Measurements from ENCODE around the gene SLC10A6.

SLC10A6 gene

GRCh38 chr4:86847571-86847970 lies 1.6 kb downstream of the SLC10A6 start:
- no peak overlapping the region for H3K4me3 ChIP-seq (ENCODE audit: low read length)
- no peak for DNase-seq (ENCODE audit: low read depth)
- no peak for TF ChIP-seq CTCF (conservative IDR thresholded peaks at IDR 0.05; ENCODE audit: low read depth, low read length)

GRCh38 chr4:86846921-86847320 lies 2.3 kb downstream of the SLC10A6 start:
- no peak for TF ChIP-seq CTCF (conservative IDR thresholded peaks at IDR 0.05; ENCODE audit: low read depth, low read length)
- DNase-seq (ENCODE audit: low read depth), result no peak
- H3K4me3 ChIP-seq (ENCODE audit: low read length), result no peak overlapping the region

- TF ChIP-seq CTCF (conservative IDR thresholded peaks at IDR 0.05; ENCODE audit: low read depth, low read length), result no peak
- no peak overlapping the region for H3K4me3 ChIP-seq (ENCODE audit: low read length)
- DNase-seq (ENCODE audit: low read depth), result no peak
Observed at GRCh38 chr4:86845593-86845992, 3.6 kb downstream of the SLC10A6 start.

- no peak overlapping the region for H3K4me3 ChIP-seq (ENCODE audit: low read length)
- no peak for DNase-seq (ENCODE audit: low read depth)
- TF ChIP-seq CTCF (conservative IDR thresholded peaks at IDR 0.05; ENCODE audit: low read depth, low read length), result no peak
Observed at GRCh38 chr4:86841309-86841708, 7.9 kb downstream of the SLC10A6 start.

- no peak overlapping the region for H3K4me3 ChIP-seq (ENCODE audit: low read length)
- TF ChIP-seq CTCF (conservative IDR thresholded peaks at IDR 0.05; ENCODE audit: low read depth, low read length), result no peak
- DNase-seq (ENCODE audit: low read depth), result no peak
Observed at GRCh38 chr4:86840858-86841257, 8.3 kb downstream of the SLC10A6 start.

- DNase-seq (ENCODE audit: low read depth), result no peak
- no peak for TF ChIP-seq CTCF (conservative IDR thresholded peaks at IDR 0.05; ENCODE audit: low read depth, low read length)
- no peak overlapping the region for H3K4me3 ChIP-seq (ENCODE audit: low read length)
Observed at GRCh38 chr4:86837691-86838503, 11.3 kb downstream of the SLC10A6 start.

- H3K4me3 ChIP-seq (ENCODE audit: low read length), result no peak overlapping the region
- TF ChIP-seq CTCF (conservative IDR thresholded peaks at IDR 0.05; ENCODE audit: low read depth, low read length), result no peak
- no peak for DNase-seq (ENCODE audit: low read depth)
Observed at GRCh38 chr4:86835677-86836076, 13.5 kb downstream of the SLC10A6 start.

Data from retinal pigment epithelial cell (primary cell).